Measurements from ENCODE around the gene ATG5.

The ATG5 gene

DNA sequence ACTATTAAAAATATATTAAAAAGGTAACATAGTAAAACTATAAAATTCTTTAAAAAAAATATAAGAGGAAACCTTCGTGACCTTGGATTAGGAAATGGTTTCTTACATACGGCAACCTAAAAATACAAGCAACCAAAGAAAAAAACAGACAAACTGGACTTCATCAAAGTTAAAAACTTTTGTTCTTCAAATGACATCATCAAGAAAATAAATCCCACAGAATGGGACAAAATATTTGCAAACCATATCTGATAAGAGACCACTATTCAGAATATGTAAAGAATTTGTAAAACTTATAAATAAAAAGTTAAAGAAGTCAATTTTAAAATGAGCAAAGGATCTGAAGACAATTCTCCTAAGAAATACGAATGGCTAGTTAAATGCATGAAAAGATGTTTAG is 110.0 kb downstream of the ATG5 start:
- DNase-seq, result no peak

DNA sequence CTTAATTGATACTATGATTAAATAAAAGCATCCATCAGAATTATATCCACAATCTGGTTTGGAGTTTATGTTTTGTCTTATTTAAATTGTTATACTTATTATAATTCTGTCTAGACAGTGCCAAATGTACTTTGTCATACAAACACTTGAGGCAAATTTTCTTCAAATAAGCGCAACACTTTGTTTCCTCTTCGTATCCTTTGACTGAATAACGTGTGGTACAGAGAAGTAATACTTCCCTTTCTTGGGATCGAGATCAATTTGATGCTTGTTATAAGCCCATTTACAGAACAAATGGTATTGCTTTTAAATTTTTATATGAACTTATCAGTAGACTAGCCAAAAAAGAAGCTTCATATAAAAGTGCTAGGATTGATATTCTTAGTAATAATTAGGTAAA is 111.0 kb downstream of the ATG5 start:
- DNase-seq, result no peak

DNA sequence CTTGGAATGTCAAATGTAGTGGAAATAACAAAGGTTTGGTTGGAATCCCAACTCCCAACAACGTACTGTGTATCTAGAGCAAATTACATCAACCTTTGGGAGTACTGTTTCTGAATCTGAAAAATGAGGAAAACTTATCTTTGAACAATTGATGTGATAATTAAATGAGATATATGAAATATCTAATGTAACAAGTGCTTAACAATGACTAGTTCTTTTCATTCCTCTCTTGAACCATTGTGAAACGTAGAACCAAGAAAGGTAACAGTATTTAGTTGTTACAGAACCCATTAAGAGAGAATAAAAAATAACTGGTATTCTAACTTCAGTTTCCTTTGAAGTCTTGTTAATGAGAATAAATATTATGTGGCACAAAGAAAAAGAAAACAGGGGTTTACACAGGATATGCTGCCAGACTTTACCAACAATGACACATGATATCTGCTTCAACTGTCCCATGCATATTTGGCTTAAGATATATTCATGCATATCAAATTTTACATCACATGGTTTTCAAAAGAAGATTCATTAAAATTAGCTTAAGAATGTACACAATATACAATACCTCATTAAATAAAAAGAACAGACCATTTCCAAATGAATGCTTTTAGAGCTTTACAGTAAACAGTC is 111.8 kb downstream of the ATG5 start:
- DNase-seq, result no peak

DNA sequence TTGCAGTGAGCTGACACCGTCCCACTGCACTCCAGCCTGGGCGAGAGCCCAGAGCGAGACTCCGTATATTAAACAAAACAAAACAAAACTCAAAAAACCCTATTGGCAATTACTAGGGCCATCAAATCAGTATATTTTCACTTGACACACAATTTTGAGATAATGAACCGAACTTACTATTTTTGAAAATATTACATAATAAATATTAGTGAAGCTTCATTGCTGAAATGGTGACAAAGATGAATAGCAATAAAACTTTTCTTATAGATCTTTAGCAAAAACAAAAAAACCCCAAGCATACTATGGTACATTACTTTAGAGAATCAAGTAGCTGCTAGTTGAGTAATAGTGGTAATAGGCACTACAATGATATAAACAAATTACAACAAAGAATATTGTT is 113.0 kb downstream of the ATG5 start:
- DNase-seq, result no peak

DNA sequence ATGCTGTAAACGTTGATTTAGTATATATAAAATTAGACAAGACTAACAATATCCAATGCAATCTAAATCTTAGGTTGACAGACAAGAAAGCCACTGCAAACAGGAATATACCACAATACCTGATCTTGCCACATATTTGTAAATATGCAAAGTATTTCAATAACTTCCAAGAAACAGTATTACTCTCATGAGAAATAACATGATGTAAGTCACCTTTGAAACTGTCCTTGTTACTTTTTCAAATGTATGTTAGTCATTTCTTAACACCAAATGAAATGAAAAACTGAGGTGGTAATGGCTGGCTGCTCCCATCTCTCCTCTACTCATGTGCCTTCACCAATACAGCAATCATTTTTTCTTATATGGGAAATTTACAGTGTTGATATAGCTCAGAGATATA is 118.7 kb downstream of the ATG5 start:
- DNase-seq, result no peak

DNA sequence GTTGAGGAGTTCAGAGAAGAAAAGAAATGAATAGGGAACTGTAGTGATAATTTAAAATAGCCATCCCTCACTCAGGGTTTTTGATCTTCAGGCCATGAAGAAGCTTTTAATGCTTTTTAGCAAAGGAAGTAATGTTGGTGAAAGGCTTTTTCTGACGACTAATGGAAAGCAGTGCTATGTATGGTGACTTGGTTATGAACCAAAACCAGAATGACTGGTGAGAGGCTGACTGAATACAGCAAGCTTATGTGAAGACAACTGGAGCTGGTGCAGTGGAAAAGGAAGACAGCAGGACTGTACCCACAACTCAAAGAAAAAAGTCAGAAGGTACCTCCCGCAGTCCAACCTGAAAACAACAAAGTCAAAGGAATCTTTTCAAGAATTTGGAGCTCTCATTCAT is 120.6 kb downstream of the ATG5 start:
- DNase-seq, result no peak

DNA sequence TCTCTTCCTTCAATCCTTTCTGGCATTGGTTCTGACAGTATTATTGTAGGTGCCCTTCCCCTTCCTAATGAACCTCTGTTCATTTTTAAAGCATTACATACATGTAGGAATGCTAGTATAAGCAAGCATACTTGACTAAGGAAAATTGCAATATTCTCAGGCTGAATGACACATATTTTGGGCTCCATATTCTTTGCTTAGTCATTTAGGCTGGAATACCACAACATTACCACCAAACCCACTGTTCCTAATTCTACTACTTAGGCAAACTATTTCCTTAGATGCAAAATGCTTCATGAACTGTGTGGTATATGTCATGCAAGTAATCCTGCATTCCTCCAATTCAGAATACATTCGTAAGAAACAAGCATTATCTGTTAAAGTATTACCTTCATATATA is 125.6 kb downstream of the ATG5 start:
- DNase-seq, result peak; percentile 4

DNA sequence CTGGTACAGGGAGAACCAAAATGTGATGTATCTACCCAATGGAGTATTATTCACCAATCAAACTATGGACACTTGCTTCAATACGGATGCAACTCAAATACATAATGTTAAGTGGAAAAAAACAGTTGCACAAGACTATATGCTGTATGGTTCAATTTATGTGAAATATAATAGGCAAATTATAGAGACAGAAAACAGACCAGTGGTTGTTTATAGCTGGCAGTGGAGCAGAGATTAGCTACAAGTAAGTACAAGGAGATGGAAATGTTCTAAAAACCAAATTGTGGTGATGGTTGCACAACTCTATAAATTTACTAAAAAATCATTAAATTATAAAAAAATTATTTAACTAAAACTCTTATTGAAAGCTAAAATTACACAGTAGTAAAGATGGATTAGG is 126.2 kb downstream of the ATG5 start:
- no peak for DNase-seq

DNA sequence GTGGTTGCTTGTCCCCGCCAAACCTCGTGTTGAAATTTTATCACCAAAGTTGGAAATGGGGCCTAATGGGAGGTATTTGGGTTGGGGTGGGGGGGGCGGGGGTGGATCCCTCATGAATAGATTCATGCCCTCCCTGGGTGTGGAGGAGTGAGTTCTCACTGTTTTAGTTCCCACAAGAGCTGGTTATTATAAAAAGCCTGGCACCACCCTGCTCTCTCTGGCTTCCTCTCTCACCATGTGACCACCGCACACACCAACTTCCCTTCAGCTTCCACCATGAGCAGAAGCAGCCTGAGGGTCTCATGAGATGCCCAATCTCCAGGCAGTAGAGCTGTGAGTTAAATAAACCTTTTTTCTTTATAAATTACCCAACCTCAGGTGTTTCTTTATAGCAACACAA is 128.1 kb downstream of the ATG5 start:
- no peak for DNase-seq

DNA sequence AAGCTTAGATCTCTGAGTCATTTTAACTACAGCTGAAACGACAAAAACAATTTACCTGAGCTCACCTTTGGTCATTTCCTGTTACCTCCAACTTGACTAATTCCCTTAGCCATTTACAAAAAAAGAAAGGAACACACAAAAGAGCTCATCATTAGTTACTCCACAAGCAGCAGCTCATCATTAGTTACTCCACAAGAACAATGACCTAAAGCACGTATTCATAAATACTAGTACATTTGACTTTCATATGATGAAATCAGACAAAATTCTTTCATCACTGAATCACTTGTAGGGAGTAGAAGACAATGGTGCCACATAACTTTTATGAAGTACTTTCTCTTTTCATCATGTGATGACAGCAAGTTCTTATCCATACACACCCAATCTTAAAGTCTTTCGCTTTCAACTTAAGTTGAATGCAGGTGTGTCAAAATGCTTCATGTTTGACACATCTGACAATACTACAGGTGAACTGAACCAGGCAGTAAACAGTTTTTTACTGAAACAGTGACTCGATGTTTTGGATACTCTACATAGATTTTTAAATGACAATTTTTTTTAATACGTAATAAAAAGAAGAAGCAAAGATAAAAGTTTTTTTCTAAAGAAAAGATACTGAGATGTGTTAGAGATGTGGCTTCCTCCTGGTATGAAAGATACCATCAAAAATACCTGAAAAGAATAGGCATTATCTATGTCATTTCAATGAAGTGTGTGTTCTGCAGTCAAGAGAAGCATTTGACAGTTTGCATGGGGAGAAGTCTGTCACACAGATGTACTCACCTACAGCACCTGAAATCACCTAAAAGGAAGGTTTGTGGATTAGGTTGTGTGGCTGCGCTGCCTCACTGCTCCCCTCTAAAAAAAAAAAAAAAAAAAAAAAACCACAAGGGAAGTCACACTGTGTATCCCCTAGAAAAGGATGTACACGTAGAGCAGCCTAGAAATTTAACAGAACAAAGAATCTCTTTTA is 130.3 kb downstream of the ATG5 start:
- no peak for DNase-seq

DNA sequence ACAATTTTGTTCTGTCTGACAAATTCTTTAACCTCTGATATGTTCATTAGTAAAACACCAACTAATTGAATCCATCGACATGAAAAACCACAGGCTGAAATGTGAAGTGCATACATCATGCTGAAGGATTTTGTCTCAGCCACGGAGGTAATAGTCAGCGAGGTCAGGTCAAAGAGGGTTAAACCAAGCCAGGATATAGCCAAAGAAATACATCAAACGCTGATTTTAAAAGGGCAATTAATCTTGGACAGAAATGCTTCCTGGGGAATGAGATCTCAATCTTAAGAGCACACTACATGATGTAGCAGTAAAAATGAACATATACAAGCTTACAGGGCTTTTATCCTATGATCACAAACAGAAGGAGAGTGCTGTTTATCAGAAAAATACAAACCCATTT is 132.7 kb downstream of the ATG5 start:
- DNase-seq, result peak; percentile 6

DNA sequence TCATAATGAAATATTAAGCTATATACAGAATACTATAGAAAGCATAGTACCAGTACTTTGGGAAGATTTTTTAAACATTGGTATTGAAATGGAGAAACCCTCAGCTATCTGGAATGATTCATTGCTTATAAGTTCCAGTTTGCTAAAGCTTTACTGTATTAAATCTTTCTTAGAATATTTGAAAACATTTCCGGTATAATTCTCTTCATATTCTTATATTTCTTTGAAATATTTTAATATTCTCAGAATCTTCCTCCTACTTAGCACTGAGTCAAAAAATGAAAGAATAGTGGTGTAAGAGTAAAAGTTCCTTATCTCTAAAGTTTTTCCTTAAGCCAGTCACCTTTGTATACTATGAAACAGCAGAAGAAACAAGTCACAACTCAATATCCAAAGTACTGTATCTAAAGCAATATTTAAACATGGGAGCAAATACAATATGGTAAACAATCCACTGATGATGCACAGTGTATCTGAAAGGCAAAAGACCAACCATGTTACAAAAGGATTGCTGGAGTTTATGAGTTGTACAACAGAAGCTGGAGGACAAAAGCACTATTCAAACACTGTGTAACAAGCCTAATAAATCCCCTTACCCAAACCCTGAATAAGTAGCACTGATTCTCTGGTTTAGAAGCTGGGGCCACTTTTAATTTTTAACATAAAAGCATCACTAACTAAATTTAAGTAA is 137.3 kb downstream of the ATG5 start:
- DNase-seq, result no peak

DNA sequence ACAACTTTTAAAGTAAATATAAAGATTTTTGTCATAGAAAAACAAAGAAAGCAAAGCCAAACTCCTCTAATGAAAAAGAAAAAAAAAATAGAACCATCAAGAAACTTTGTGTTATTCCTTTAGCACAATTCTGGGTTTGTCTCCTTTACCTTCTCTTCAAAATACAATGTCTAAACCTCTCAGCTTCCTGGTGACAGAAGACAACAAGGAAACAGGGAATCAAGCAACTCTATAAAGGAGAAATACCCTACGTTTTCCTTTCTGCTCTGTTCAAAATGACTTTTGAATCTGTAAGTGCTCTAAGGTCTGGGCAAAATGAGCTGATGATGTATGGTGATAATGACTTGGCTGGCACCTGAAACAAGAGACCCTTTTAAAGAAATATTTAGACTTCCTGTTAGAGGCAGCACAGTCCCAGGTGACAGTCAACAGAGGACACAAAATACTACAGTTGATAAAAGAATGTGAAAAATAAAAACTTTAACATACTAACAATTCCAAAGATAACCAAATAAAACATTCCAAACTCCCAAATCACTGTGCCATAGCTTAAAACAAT is 138.1 kb downstream of the ATG5 start:
- DNase-seq, result no peak

DNA sequence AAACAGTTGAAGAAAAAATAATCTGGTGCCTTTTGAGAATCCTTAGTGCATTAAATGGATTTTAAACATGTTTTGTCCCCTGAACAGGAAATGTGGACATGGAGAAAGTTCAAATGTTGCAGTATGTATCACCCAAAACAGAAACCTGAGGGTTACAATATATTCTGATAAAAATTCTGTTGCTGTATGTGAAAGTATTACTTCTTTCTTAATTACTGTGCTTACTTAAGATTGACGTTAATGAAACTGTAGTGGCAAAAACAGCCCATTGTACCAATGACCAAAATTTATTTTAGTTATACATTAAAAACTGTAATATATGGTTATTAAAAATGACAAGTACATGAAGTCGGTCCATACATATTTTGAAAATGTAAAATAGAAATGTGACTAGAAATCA is 138.8 kb downstream of the ATG5 start:
- no peak for DNase-seq

DNA sequence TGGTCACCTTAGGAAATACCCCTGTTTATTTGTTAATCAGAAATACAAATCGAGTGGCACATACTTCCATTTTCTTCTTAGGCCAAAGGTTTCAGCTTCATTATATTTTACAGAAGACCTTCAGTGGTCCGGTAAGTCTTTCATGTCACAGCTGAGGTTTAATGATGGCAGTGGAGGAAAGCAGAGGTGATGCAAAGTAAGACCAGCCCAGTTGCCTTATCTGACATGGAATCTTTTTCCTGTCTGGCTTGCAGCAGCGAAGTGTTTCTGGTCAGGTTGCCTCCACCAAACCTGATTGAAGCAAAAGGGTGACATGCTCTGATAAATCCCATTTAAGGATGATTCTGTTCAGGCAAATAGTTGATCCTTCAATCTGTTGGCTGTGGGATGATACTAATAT is 139.4 kb downstream of the ATG5 start:
- no peak for DNase-seq

DNA sequence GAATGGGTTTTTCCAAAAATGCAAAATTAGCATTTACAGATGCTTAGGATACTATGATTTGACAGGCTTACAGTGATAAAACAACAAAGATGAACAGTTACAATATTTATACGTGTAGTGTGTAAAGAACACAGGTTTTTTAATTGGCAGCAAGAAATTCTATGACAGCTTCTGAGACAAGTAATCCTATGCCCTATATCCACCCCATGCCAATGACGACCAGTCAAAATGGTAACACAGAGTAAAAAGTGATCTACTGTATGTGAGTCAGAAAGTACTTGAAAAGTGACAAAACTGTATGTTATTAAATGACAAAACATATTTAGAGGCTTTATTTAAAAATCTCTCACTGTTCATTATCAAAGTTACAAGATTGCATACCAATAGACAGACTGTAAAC is 139.9 kb downstream of the ATG5 start:
- DNase-seq, result no peak

DNA sequence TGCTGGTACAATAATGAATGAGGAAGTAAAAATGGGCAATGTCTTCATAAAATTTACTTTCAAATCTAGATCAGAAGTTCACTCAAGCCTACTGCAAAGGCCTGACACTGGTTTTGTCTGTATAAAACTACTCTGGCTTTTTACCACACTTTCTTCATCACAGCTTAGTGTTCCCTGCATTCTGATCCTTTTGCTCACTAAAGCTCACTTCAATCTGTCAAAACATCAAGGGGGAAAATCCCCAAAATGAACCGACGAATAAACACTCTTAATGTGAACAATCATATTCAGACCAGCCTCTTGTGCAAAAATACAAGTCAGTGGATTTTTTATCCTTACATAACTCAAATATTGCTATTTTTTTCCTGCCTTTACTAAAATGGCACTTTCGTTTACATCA is 140.9 kb downstream of the ATG5 start:
- DNase-seq, result no peak

DNA sequence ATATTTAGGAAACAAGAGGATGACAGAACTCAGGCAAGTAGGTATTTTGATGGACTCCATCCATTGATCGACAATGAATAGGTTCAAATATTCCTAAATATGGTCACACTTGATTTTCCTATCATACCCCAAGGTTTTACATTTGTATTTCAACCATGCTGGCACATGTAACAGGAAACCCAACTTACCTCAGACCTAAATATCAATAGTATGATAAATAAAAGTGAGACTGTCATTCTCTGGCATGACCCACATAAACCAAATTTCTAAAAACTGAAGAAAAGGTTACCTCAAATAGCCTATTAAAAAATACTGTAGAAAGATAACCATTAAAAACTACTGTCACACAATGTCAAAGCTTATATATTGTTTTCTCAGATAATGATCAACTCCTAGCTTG is 142.1 kb downstream of the ATG5 start:
- no peak for DNase-seq

DNA sequence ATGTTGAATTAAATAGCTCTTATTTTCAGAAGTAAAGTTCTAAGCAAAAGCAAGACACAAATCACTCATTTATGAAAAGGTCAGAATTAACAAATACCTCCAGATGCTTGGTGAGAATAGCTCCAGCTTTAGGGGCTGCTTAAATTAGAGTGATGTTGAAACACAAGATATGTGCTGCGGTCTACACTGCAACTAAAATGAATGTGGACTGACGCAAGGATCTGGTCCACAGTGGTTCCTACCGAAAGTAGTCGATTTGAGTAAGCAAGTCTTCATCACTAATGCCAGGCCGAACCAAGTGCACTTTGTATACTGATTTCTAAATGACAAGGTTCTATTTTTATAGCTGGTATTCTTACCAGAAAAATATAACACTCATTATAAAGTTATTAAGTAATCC is 143.1 kb downstream of the ATG5 start:
- no peak for DNase-seq

DNA sequence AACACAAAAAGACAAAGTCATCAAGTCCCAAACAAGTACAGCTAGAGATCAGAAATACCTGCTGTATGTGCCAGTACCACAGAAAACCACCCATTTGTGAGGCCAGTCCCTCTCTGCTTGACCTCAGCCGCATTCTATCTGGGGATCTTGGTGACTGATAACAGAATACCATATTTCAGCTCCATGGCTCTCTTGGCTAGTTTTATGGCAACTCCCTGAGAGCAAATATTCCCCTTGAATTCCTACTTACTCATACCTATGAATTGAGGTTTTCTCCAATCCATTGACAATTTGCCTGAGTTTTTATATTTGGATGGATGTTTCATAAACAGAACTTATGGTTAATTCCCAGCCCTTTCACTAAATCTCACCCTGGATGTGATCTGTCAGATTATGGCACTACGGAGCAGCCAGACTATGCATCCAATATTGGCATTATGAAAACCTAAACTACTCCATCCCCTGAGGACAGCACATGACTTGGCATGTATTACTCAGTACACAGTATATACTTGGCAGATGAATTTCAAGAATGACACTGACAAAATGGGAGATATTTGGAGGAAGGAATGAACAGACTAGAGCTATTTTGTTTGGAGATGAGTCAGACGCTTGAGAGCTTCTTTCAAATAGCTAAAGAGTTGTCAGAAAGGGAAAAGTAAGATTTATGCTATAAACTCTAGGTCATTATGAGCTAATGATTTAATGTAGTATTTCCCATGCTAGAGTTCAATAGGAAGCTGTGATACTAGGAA is 143.7 kb downstream of the ATG5 start:
- peak; percentile 9 for DNase-seq

DNA sequence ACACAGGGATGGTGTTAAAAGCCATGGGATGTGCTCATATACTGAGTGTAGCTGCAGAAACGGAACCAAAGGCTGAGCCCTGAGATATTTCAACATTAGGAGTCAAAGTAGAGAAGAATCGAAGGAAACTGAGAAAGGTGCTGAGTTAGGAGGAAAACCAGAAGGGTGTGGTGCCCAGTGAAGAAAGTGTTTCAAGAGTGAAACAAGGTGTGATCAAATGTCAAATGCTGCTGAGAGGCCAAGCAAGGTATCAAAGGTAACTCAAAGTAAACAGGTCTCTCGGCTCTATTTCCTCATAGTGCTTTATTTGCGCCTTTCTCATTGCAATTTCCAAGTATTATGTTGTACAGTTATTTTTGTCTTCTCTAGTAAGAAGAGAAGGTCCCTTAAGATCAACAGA is 145.4 kb downstream of the ATG5 start:
- DNase-seq, result no peak

DNA sequence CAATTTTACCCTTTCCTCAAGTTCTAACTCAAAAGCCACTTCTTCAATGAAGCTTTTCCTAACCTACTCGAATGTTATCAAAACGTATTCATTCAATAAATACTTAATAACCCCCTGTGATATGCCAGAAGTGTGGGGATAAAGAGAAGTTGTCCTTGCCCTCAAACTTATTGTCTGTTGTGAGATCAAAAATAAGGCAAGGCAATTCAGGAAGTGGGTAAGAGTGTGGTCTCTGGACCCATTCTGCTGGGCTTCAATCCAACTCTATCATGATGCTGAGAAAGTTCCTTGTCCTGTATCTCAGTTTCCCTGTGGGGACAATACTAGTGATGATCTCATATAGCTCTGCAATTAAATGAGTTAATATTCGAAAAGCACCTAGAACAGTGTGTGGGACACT is 146.7 kb downstream of the ATG5 start:
- no peak for DNase-seq

DNA sequence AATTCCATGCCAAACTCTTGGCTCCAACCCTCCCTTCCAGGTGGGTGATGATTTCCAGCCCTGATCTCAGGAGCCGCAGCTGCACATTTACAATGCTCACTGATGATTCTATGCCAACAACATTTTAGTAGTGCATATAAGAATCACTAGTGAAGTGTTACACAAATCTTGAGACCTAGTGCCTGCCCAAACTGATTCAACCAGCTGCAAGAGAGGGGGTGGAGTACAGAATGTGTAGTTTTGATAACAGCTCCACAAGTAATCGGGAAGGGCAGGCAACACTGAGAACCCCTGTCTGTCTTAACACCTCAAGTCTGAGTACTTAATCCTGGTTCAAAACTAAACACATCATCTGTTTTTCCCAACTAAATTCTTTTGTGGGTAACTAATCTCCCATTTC is 147.8 kb downstream of the ATG5 start:
- DNase-seq, result no peak

All from eye (tissue), 1 donor.